T-helper 9 cell (primary cell): ENCODE results near the gene NT5C3A.
"Not testable (repeated sequence)": the region's sequence is repeated elsewhere in the genome, so short reads cannot be mapped to it uniquely, and the experiment has no call there.

ENCODE experiments used
- DNase-seq: peaks from one replicate; pipeline ENCODE4 v3.0.0-alpha.2; 2020

Gene NT5C3A

GRCh38 chr7:33040803-33041516 lies 21.6 kb downstream of the NT5C3A start:
- peak; percentile 44 for DNase-seq

- DNase-seq = no peak
Observed at GRCh38 chr7:33039903-33040292, 22.7 kb downstream of the NT5C3A start.

- no peak for DNase-seq
Observed at GRCh38 chr7:33039257-33039902, 23.2 kb downstream of the NT5C3A start.

- no peak for DNase-seq
Observed at GRCh38 chr7:33038639-33039038, 23.9 kb downstream of the NT5C3A start.

GRCh38 chr7:33035776-33036175 lies 26.8 kb downstream of the NT5C3A start:
- no peak for DNase-seq

GRCh38 chr7:33024189-33024757 lies 38.3 kb downstream of the NT5C3A start:
- DNase-seq = no peak

- no peak for DNase-seq
Observed at GRCh38 chr7:33012364-33012763, 50.2 kb downstream of the NT5C3A start.

GRCh38 chr7:33009734-33010133 lies 52.8 kb downstream of the NT5C3A start:
- no peak for DNase-seq

- not testable (repeated sequence) for DNase-seq
Observed at GRCh38 chr7:33005690-33006089, 56.9 kb downstream of the NT5C3A start.

GRCh38 chr7:33005193-33005592 lies 57.4 kb downstream of the NT5C3A start:
- DNase-seq = not testable (repeated sequence)

- not testable (repeated sequence) for DNase-seq
Observed at GRCh38 chr7:33004104-33004616, 58.4 kb downstream of the NT5C3A start.

GRCh38 chr7:33003111-33003510 lies 59.5 kb downstream of the NT5C3A start:
- DNase-seq = not testable (repeated sequence)

- DNase-seq = not testable (repeated sequence)
Observed at GRCh38 chr7:32999380-32999779, 63.2 kb downstream of the NT5C3A start.

GRCh38 chr7:32998361-32999171 lies 64.0 kb downstream of the NT5C3A start:
- DNase-seq = not testable (repeated sequence)

- not testable (repeated sequence) for DNase-seq
Observed at GRCh38 chr7:32997956-32998355, 64.6 kb downstream of the NT5C3A start.

- not testable (repeated sequence) for DNase-seq
Observed at GRCh38 chr7:32992750-32993149, 69.8 kb downstream of the NT5C3A start.

GRCh38 chr7:32991975-32992700 lies 70.4 kb downstream of the NT5C3A start:
- DNase-seq = not testable (repeated sequence)

GRCh38 chr7:32991068-32991585 lies 71.4 kb downstream of the NT5C3A start:
- not testable (repeated sequence) for DNase-seq

GRCh38 chr7:32988148-32988547 lies 74.4 kb downstream of the NT5C3A start:
- DNase-seq = not testable (repeated sequence)

- not testable (repeated sequence) for DNase-seq
Observed at GRCh38 chr7:32979902-32980301, 82.7 kb downstream of the NT5C3A start.

GRCh38 chr7:32979246-32979645 lies 83.3 kb downstream of the NT5C3A start:
- not testable (repeated sequence) for DNase-seq

- DNase-seq = not testable (repeated sequence)
Observed at GRCh38 chr7:32977159-32977558, 85.4 kb downstream of the NT5C3A start.
